HEK293T (cell line): ENCODE data around the gene KCTD10.

Experiments used
- BHLHE40 ChIP-seq: fragments of 450-650 bp; IDR thresholded peaks from 2 replicates; pipeline ENCODE4 v1.6.1; 2016; ENCODE audit warnings: mild to moderate bottlenecking, moderate library complexity, borderline replicate concordance
- CTBP1 ChIP-seq: fragments of 450-650 bp; IDR thresholded peaks from 2 replicates; pipeline ENCODE4 v1.6.1; 2016; ENCODE audit warnings: borderline replicate concordance
- ELF4 ChIP-seq: fragments of 450-650 bp; IDR thresholded peaks from 2 replicates; pipeline ENCODE4 v1.6.1; 2017; ENCODE audit warnings: antibody characterized with exemption
- FOXA1 ChIP-seq: fragments of 450-650 bp; IDR thresholded peaks from 2 replicates; pipeline ENCODE4 v1.6.1; 2016; ENCODE audit warnings: mild to moderate bottlenecking
- FOXK2 ChIP-seq: fragments of 450-650 bp; IDR thresholded peaks from 2 replicates; pipeline ENCODE4 v1.6.1; 2016; ENCODE audit warnings: mild to moderate bottlenecking
- FOXM1 ChIP-seq: fragments of 450-650 bp; IDR thresholded peaks from 2 replicates; pipeline ENCODE4 v1.6.1; 2017; ENCODE audit warnings: mild to moderate bottlenecking, borderline replicate concordance
- L3MBTL2 ChIP-seq: fragments of 450-650 bp; conservative IDR thresholded peaks from 2 replicates; pipeline ENCODE4 v1.6.1; 2016; ENCODE audit warnings: mild to moderate bottlenecking
- LEF1 ChIP-seq: fragments of 450-650 bp; IDR thresholded peaks from 2 replicates; pipeline ENCODE4 v1.6.1; 2017; ENCODE audit warnings: mild to moderate bottlenecking, borderline replicate concordance
- SP1 ChIP-seq: fragments of 450-650 bp; IDR thresholded peaks from 2 replicates; pipeline ENCODE4 v1.6.1; 2017
- SUZ12 ChIP-seq: fragments of 450-650 bp; IDR thresholded peaks from 2 replicates; pipeline ENCODE4 v1.6.1; 2016; ENCODE audit warnings: mild to moderate bottlenecking
- TF ChIP-seq, protein P1 (sequence below): fragments of 450-650 bp; IDR thresholded peaks from 2 replicates; pipeline ENCODE4 v1.6.1; 2016

DNA sequence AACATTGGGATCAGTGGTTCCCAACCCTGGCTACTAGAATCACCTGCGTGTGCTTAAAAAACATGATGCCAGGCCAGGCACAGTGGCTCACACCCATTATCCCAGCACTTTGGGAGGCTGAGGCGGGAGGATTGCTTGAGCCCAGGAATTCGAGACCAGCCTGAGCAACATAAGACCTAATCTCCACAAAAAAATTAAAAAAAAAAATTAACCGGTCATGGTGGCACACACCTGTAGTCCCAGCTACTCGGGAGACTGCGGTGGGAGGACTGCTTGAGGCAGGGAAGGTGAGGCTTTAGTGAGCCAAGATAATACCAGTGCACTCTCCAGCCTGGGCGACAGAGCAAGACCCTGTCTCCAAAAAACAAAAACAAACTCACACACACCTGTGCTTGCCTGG is 2.0 kb downstream of the KCTD10 start:
- TF ChIP-seq, protein P1, sequence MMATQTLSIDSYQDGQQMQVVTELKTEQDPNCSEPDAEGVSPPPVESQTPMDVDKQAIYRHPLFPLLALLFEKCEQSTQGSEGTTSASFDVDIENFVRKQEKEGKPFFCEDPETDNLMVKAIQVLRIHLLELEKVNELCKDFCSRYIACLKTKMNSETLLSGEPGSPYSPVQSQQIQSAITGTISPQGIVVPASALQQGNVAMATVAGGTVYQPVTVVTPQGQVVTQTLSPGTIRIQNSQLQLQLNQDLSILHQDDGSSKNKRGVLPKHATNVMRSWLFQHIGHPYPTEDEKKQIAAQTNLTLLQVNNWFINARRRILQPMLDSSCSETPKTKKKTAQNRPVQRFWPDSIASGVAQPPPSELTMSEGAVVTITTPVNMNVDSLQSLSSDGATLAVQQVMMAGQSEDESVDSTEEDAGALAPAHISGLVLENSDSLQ = no peak
- TF ChIP-seq ELF4 (no peak), CTBP1 (no peak), FOXM1 (no peak), FOXK2 (no peak), SP1 (no peak), SUZ12 (no peak), LEF1 (no peak), L3MBTL2 (no peak), BHLHE40 (no peak), FOXA1 (no peak)
